NCI-H1105 treated with DMSO at 0.1 percent for 48 hours (cell line): ENCODE data around the gene SLC13A5.

ENCODE experiments used
- DNase-seq: peaks from one replicate; lab custom pipeline; 2025; lab: John Stamatoyannopoulos, UW

SLC13A5 gene

DNA sequence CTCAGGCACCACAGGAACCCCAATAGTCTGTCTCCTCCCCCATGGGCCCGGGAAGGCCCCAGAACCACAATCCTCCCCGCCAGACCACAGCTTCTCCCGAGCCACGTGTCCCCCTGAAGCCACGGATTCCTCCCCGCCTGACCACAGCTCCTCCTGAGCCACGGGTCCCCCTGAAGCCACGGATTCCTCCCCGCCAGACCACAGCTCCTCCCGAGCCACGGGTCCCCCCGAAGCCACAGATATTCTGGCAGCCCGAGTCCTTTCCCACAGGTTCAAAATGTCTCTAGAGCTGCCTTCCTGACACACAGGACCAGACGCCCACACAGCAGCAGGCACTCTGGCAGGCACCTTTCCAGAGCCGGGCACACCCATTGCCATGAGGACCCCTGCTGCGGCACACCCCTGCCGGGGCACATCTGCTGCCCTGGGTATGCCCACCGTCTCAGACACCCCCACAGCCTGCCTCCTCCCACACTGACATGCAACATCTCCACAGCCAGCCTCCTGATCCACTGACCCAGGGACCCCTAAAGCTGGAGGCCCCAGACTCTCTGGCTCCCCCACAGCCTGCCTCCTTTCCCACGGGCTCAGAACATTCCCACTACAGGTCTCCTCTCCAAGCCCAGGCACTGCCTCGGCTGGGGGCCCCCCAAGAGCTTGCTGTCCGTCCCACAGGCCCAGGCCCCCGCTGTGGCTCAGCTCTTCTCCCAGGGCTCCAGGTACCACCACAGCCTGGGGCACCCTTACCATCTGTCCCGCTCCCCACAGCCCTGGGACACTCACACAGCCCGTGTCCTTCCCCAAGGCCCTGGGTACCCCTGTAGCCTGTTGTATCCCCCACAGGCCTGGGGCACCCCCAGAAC lies 74.9 kb downstream of the SLC13A5 start:
- DNase-seq = no peak

GRCh38 chr17:6637458-6637840 lies 75.7 kb downstream of the SLC13A5 start:
- DNase-seq = no peak

DNA sequence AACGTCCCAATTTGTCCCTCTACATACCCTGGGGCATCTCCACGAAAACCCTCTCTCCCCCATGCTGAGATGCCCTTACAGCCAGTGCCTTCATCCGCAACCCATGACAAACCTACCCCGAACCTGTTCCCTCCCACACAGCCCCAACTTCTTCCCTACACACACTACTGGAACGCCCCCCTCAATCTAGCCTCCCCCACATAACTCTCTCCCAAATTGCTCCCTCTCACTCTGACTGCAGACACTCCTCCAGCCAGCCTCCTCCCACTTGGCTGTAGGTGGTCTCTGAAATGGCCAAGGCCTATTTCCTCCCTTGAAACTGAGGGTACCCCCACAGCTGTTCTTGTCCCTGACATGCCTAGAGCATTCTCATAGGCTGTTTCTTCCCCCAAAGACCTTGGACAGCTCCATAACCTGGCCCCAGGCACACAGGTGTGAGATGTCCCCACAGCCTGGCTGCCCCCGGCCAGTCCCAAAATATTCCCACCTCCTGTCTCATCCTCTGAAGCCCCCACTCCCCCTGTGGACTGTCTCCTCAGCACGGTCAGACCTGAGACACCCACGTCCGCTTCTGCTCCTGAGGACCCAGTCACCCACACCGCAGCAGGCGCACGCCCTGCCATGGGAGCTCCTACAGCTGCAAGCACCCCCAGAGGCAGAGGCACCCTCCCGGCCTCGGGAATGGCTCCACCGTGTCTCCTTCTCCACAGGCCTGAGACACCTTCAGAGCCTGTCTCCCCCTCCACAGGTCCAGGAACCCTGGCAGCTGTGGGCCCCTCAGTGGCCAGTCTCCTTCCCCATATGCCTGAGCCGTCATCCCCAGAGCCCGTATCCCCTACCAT lies 76.3 kb downstream of the SLC13A5 start:
- DNase-seq = no peak

DNA sequence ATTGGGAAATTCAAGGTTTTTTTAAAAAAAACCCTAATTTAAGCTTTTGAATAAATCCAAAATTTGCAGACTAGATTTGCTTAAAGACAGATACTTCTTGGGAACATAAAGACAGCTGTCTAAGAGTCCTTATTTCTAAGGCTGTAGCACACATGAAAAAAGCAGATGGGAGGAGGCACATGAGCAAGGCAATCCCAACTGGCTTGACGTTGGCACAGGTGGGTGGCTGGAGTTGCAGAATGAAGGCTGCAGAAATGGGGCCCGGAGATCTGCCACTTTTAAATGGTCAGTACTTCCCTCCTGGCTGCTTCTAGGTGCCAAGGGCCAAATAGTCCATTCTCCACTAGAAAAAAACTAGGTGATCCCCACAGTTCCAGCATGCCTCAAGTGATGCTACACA lies 77.1 kb downstream of the SLC13A5 start:
- DNase-seq = no peak
